K562 (cell line): ENCODE measurements around the gene CEP290. TPM values are rescaled to one million over a fixed set of nuclear protein-coding genes. Genes with fewer than 3 reads are reported as not detected.

Experiments
- ATAC-seq: fragments of 200-7000 bp; cut with Tn5 transposase; 3 replicates; pipeline ENCODE4 v1.9.1; 2020; ENCODE audit warnings: moderate library complexity
- BruUV-seq: library from RNA; stranded (reverse); fragments of 400-500 nt; replicated peaks from 2 replicates; lab custom pipeline; 2021; lab: Mats Ljungman, UMichigan
- CTCF ChIA-PET: fragments of 300-600 bp; formaldehyde crosslinking; extraction: SDS; loops from one replicate; lab custom pipeline; 2021; ENCODE audit warnings: low intra/inter-chr PET ratio; lab: Yijun Ruan, JAX
- POLR2A ChIA-PET: fragments of 300-600, 350-650 bp; sonication (Branson Sonifier 250); formaldehyde crosslinking; extraction: SDS; loops from one replicate; lab custom pipeline; 2021; ENCODE audit warnings: antibody characterized with exemption, inconsistent platforms; lab: Yijun Ruan, JAX
- DNase-seq, 4 experiments: peaks; one replicate each; pipeline versions ENCODE4 v3.0.0 to v3.0.0-alpha.2; 2011 to 2018; ENCODE audit warnings: low spot score in 3 of 4, mixed read lengths in 3 of 4; ENCODE audit errors: extremely low read depth in 1 of 4
- FAIRE-seq: peaks from 2 replicates; lab custom pipeline; 2011; peaks lifted over from hg19 to GRCh38; lab: Jason Lieb, UNC
- H2AFZ ChIP-seq: 2 replicates; pipeline ENCODE4 v1.6.0; 2011; ENCODE audit warnings: low read depth, low read length, control low read depth, inconsistent platforms
- H3K27ac ChIP-seq: fragments of 200-600 bp; 3 replicates; pipeline ENCODE4 v1.8.0; 2011; ENCODE audit warnings: low read depth, mild to moderate bottlenecking, control low read depth, inconsistent platforms, low read length, moderate library complexity, mixed read lengths; ENCODE audit errors: extremely low read depth
- H3K27me3 ChIP-seq, 2 experiments: fragments of 300-600 bp in 1 of 2; 2 replicates in 1 of 2; 3 replicates in 1 of 2; pipeline versions ENCODE4 v1.6.0 to v1.8.0; 2011; ENCODE audit warnings: inconsistent platforms in 2 of 2, low read length in 2 of 2, mild to moderate bottlenecking in 1 of 2, mixed read lengths in 1 of 2, moderate library complexity in 1 of 2; ENCODE audit not compliant: control insufficient read depth in 2 of 2, insufficient read depth in 2 of 2
- H3K36me3 ChIP-seq: fragments of 300-600 bp; 3 replicates; pipeline ENCODE4 v1.8.0; 2011; ENCODE audit warnings: mild to moderate bottlenecking, low read length, inconsistent platforms; ENCODE audit not compliant: control insufficient read depth, insufficient read depth
- H3K4me1 ChIP-seq, 2 experiments: fragments of 200-600 bp in 1 of 2; replicated peaks in 1 of 2; 2 replicates in 1 of 2; 3 replicates in 1 of 2; pipeline versions ENCODE4 v1.5.1 to v1.8.0; 2011; ENCODE audit warnings: inconsistent platforms in 2 of 2, low read length in 2 of 2, mild to moderate bottlenecking in 1 of 2, mixed read lengths in 1 of 2, moderate library complexity in 1 of 2; ENCODE audit not compliant: control insufficient read depth in 2 of 2, insufficient read depth in 2 of 2
- H3K4me2 ChIP-seq: 2 replicates; pipeline ENCODE4 v1.6.1; 2011; ENCODE audit warnings: low read length, control low read depth, inconsistent platforms, mixed read lengths; ENCODE audit not compliant: insufficient read depth
- H3K4me3 ChIP-seq: fragments of 200-600 bp; sonication (generic), shearing (Covaris generic); 2 replicates; pipeline ENCODE4 v1.5.1; 2016; ENCODE audit warnings: control low read depth, inconsistent platforms
- H3K79me2 ChIP-seq: fragments of 200-600 bp; 3 replicates; pipeline ENCODE4 v1.8.0; 2011; ENCODE audit warnings: low read length, inconsistent platforms; ENCODE audit not compliant: control insufficient read depth, insufficient read depth
- H3K9ac ChIP-seq, 2 experiments: 2 replicates each; pipeline versions ENCODE4 v1.6.0 to v1.6.1; 2011; ENCODE audit warnings: low read depth in 2 of 2, low read length in 2 of 2, control low read depth in 1 of 2, inconsistent platforms in 1 of 2, mild to moderate bottlenecking in 1 of 2, mixed read lengths in 1 of 2; ENCODE audit not compliant: insufficient read depth in 1 of 2
- H3K9me1 ChIP-seq: one replicate; pipeline ENCODE4 v1.6.0; 2011; ENCODE audit warnings: inconsistent platforms, mild to moderate bottlenecking, low read length, moderate library complexity; ENCODE audit not compliant: control insufficient read depth, insufficient read depth
- H3K9me3 ChIP-seq: replicated peaks from 2 replicates; pipeline ENCODE4 v1.5.1; 2011; ENCODE audit warnings: low read depth, low read length, inconsistent platforms; ENCODE audit not compliant: control insufficient read depth, insufficient read depth
- H4K20me1 ChIP-seq: replicated peaks from 2 replicates; pipeline ENCODE4 v1.6.1; 2011; ENCODE audit warnings: low read length, inconsistent platforms, mixed read lengths; ENCODE audit not compliant: control insufficient read depth, insufficient read depth
- DPF2 ChIP-seq: fragments of 450-650 bp; IDR thresholded peaks from 2 replicates; pipeline ENCODE4 v1.6.1; 2016
- ELF4 ChIP-seq: fragments of 450-650 bp; formaldehyde crosslinking; IDR thresholded peaks from 2 replicates; pipeline ENCODE4 v1.4.0; 2022; ENCODE audit warnings: missing genetic modification characterization
- FOXJ2 ChIP-seq: fragments of 200-800 bp; sonication (Bioruptor generic); IDR thresholded peaks from 2 replicates; pipeline ENCODE4 v1.6.1; 2016; ENCODE audit warnings: missing genetic modification characterization, missing compliant biosample characterization
- HDAC6 ChIP-seq: IDR thresholded peaks from 2 replicates; pipeline ENCODE4 v1.6.1; 2012; ENCODE audit warnings: low read depth, mild to moderate bottlenecking, control low read depth, inconsistent platforms, low read length, moderate library complexity
- KAT7 ChIP-seq: sonication (generic); formaldehyde crosslinking; IDR thresholded peaks from 2 replicates; pipeline ENCODE4 v1.8.0; 2022; ENCODE audit warnings: missing genetic modification reagents, mild to moderate bottlenecking, borderline replicate concordance
- MCM3 ChIP-seq: fragments of 450-650 bp; IDR thresholded peaks from 2 replicates; pipeline ENCODE4 v1.6.1; 2016
- MITF ChIP-seq: IDR thresholded peaks from 2 replicates; pipeline ENCODE4 v1.6.1; 2014; ENCODE audit warnings: antibody characterized with exemption
- NCOA6 ChIP-seq: fragments of 450-650 bp; IDR thresholded peaks from 2 replicates; pipeline ENCODE4 v1.6.1; 2017; ENCODE audit warnings: mild to moderate bottlenecking
- NCOR1 ChIP-seq: fragments of 450-650 bp; IDR thresholded peaks from 2 replicates; pipeline ENCODE4 v1.6.1; 2016; ENCODE audit warnings: mild to moderate bottlenecking, moderate library complexity
- POLR3G ChIP-seq: IDR thresholded peaks from 2 replicates; pipeline ENCODE4 v1.6.1; 2011; ENCODE audit not compliant: insufficient read length, insufficient replicate concordance; ENCODE audit errors: extremely low read depth
- RBM25 ChIP-seq: fragments of 200-400 bp; formaldehyde crosslinking; IDR thresholded peaks from 2 replicates; pipeline ENCODE4 v1.6.1; 2018; ENCODE audit warnings: low read length, low read depth, moderate library complexity; ENCODE audit not compliant: severe bottlenecking
- RCOR1 ChIP-seq, 2 experiments: IDR thresholded peaks; 2 replicates each; pipeline ENCODE4 v1.6.1; 2012; ENCODE audit warnings: low read depth in 2 of 2, low read length in 2 of 2, borderline replicate concordance in 1 of 2, improper control_type of control experiment in 1 of 2
- SMAD2 ChIP-seq: fragments of 150-350 bp; IDR thresholded peaks from 2 replicates; pipeline ENCODE4 v1.6.1; 2014; ENCODE audit warnings: low read depth, mild to moderate bottlenecking, low read length
- TEAD2 ChIP-seq: fragments of 450-650 bp; IDR thresholded peaks from 2 replicates; pipeline ENCODE4 v1.6.1; 2016; ENCODE audit warnings: missing genetic modification characterization, control low read depth, missing compliant biosample characterization
- ZFP1 ChIP-seq: fragments of 450-650 bp; formaldehyde crosslinking; IDR thresholded peaks from 2 replicates; pipeline ENCODE4 v1.4.0; 2020; ENCODE audit warnings: mild to moderate bottlenecking, mixed read lengths
- ZNF280A ChIP-seq: fragments of 450-650 bp; IDR thresholded peaks from 2 replicates; pipeline ENCODE4 v1.6.1; 2018; ENCODE audit warnings: mild to moderate bottlenecking, low read depth; ENCODE audit not compliant: partially characterized antibody
- WGBS: fragments of 100-300 bp; shearing (Covaris generic); methylation state at CpG from one replicate; pipeline ENCODE4 v1.1.6; 2016; ENCODE audit warnings: low coverage, mixed read lengths; ENCODE audit not compliant: insufficient coverage; ENCODE audit errors: missing lambda C conversion rate; 5-methylcytosine and 5-hydroxymethylcytosine counted together
- in situ Hi-C: fragments of 300-500 bp; cut with MboI; formaldehyde crosslinking; loops from 4 replicates; pipeline ENCODE4 v1.15.0; 2018; ENCODE audit warnings: inconsistent platforms, mixed read lengths
- intact Hi-C: fragments of 100-400 bp; cut with micrococcal nuclease; formaldehyde crosslinking; loops from 2 replicates; pipeline ENCODE4 v1.14.2; 2022
- polyA plus RNA-seq, 8 experiments: library from polyadenylated mRNA; depleted of rRNA in 4 of 8; stranded (reverse) in 5 of 8; unstranded in 3 of 8; fragments of >200 nt; fragmentation: Nextera tagmentation in 2 of 8; fragmentation: Illumina TruSeq in 1 of 8; extraction: Ambion mirVana in 2 of 8; extraction: Trizol in 1 of 8; gene quantifications; 2 replicates each; pipeline versions ENCODE4 v1.2.1 to v1.2.3, GENCODE V29; 2011 to 2014; ENCODE audit warnings: inconsistent platforms in 1 of 8, missing spikeins in 1 of 8
- total RNA-seq, 7 experiments: library from RNA; depleted of rRNA in 6 of 7; stranded (reverse); fragments of >200 nt in 6 of 7; fragmentation: Illumina TruSeq in 2 of 7; extraction: Trizol in 2 of 7; gene quantifications; 2 replicates each; pipeline versions ENCODE4 v1.2.1 to v1.2.3, GENCODE V29; 2011 to 2021; ENCODE audit warnings: low replicate concordance in 1 of 7

The CEP290 gene
- total and polyA plus RNA-seq, 9 of the 15 experiments (the other 6 are each of a cell fraction or from before 2014, with no cell fraction given) = 7.2 to 19.4 (median 18.1) TPM

GRCh38 chr12:88063375-88063774 is 78.5 kb downstream of the CEP290 start:
- H3K4me3 ChIP-seq = no peak overlapping the region
- H3K9ac ChIP-seq = no peak overlapping the region
- no peak overlapping the region for H3K4me2 ChIP-seq
- CTCF ChIA-PET = no interaction called here
- WGBS = 82% methylated on average over 2 of the region's 2 CpGs
- POLR2A ChIA-PET = no interaction called here
- no peaks in the 10 kb centered on the region for H3K79me2 ChIP-seq
- intact Hi-C loops = no loop called here
- no peaks in the 10 kb centered on the region for H3K4me1 ChIP-seq
- H3K27ac ChIP-seq = no peak overlapping the region
- ATAC-seq (no peak), FAIRE-seq (no peak), DNase-seq (no peak)
- BruUV-seq = no TSS peak
- H2AFZ ChIP-seq = no peak overlapping the region
- in situ Hi-C loops = no loop called here
- peaks cover 24% of the 10 kb centered on the region; the same call in 2 of the 3 replicates for H3K36me3 ChIP-seq
- no peak for TF ChIP-seq ZFP1
- TF ChIP-seq NCOA6 = no peak
- TF ChIP-seq RCOR1 (IDR thresholded peaks at IDR 0.05; ENCODE audit: borderline replicate concordance in 1 of 2, low read depth in 2 of 2, low read length in 2 of 2) = no peak
- TF ChIP-seq HDAC6 = no peak
- no peak for TF ChIP-seq MCM3
- no peak for TF ChIP-seq DPF2
- TF ChIP-seq RBM25 = no peak
- no peaks in the 10 kb centered on the region for H4K20me1 ChIP-seq
- no peaks in the 10 kb centered on the region for H3K9me1 ChIP-seq
- no peaks in the 10 kb centered on the region for H3K27me3 ChIP-seq
- H3K9me3 ChIP-seq = no peaks in the 10 kb centered on the region

GRCh38 chr12:88062474-88062873 is 79.4 kb downstream of the CEP290 start:
- in situ Hi-C loops = no loop called here
- no peak overlapping the region for H3K4me3 ChIP-seq
- no peak overlapping the region for H2AFZ ChIP-seq
- no TSS peak for BruUV-seq
- ATAC-seq (no peak), DNase-seq (no peak), FAIRE-seq (no peak)
- intact Hi-C loops = no loop called here
- ChIA-PET POLR2A (no interaction called here), CTCF (interaction anchor here (0.6 kb wide), 1 partner anchor 1364 kb away, joined by 3 read pairs; no protein-coding TSS in a partner anchor)
- no peak overlapping the region for H3K9ac ChIP-seq
- no peaks in the 10 kb centered on the region for H3K27me3 ChIP-seq
- H3K9me3 ChIP-seq = no peaks in the 10 kb centered on the region
- no peak overlapping the region for H3K27ac ChIP-seq
- no peaks in the 10 kb centered on the region for H4K20me1 ChIP-seq
- no peak for TF ChIP-seq TEAD2
- TF ChIP-seq NCOR1 = no peak
- TF ChIP-seq KAT7 (CRISPR knock-in tag) = no peak
- no peak for TF ChIP-seq POLR3G
- TF ChIP-seq ZNF280A = no peak
- TF ChIP-seq SMAD2 = no peak
- no peak for TF ChIP-seq ELF4
- no peak for TF ChIP-seq MITF
- TF ChIP-seq FOXJ2 (tag) = no peak
- no peaks in the 10 kb centered on the region for H3K9me1 ChIP-seq
- H3K4me1 ChIP-seq = no peaks in the 10 kb centered on the region
- no peaks in the 10 kb centered on the region for H3K79me2 ChIP-seq
- peaks cover 31% of the 10 kb centered on the region for H3K36me3 ChIP-seq
- 44% methylated on average over 1 of the region's 1 CpG for WGBS
- H3K4me2 ChIP-seq = no peak overlapping the region
